H1 (cell line): ENCODE data around the gene EXOC6. TPM values are rescaled to one million over a fixed set of nuclear protein-coding genes. Genes with fewer than 3 reads are reported as not detected.

Experiments used
- CTCF ChIA-PET: fragments of 300-600 bp; sonication (Branson Sonifier 250); formaldehyde crosslinking; loops from one replicate; lab custom pipeline; 2021; ENCODE audit not compliant: partially characterized antibody; lab: Charles Lee
- POLR2A ChIA-PET: fragments of 300-600 bp; sonication (Branson Sonifier 250); formaldehyde crosslinking; loops from one replicate; lab custom pipeline; 2021; ENCODE audit warnings: inconsistent platforms; ENCODE audit not compliant: partially characterized antibody; lab: Charles Lee
- DNase-seq, 2 experiments: peaks; one replicate each; pipeline versions ENCODE4 v3.0.0 to v3.0.0-alpha.2; 2010 to 2022; ENCODE audit warnings: low spot score in 2 of 2, low read depth in 1 of 2, mixed read lengths in 1 of 2
- FAIRE-seq: peaks from 2 replicates; lab custom pipeline; 2011; peaks lifted over from hg19 to GRCh38; lab: Jason Lieb, UNC
- H2AFZ ChIP-seq: 2 replicates; pipeline ENCODE4 v1.8.1; 2012; ENCODE audit warnings: low read length, inconsistent platforms
- H2AK5ac ChIP-seq: 2 replicates; pipeline ENCODE4 v1.6.1; 2013; ENCODE audit warnings: low read depth, low read length
- H2BK120ac ChIP-seq: replicated peaks from 2 replicates; pipeline ENCODE3; 2013; ENCODE audit warnings: low read depth, low read length, inconsistent platforms
- H2BK12ac ChIP-seq: 2 replicates; pipeline ENCODE4 v1.6.1; 2013; ENCODE audit warnings: low read depth, low read length
- H2BK15ac ChIP-seq: 2 replicates; pipeline ENCODE4 v1.6.1; 2013; ENCODE audit warnings: low read length
- H2BK20ac ChIP-seq: 2 replicates; pipeline ENCODE4 v1.6.1; 2013; ENCODE audit warnings: low read length
- H2BK5ac ChIP-seq: 2 replicates; pipeline ENCODE4 v1.6.1; 2013; ENCODE audit warnings: low read depth, low read length
- H3K14ac ChIP-seq: 2 replicates; pipeline ENCODE4 v1.6.1; 2013; ENCODE audit warnings: inconsistent platforms; ENCODE audit not compliant: insufficient read length
- H3K18ac ChIP-seq: 2 replicates; pipeline ENCODE4 v1.6.1; 2013; ENCODE audit warnings: low read length; ENCODE audit errors: extremely low read depth
- H3K23ac ChIP-seq: 2 replicates; pipeline ENCODE4 v1.6.1; 2013; ENCODE audit warnings: inconsistent platforms; ENCODE audit not compliant: insufficient read length
- H3K23me2 ChIP-seq: 2 replicates; pipeline ENCODE4 v1.6.1; 2013; ENCODE audit warnings: low read depth, low read length
- H3K27ac ChIP-seq: 2 replicates; pipeline ENCODE4 v1.6.1; 2011; ENCODE audit warnings: low read depth, low read length, inconsistent platforms
- H3K27me3 ChIP-seq, 4 experiments: replicated peaks in 1 of 4; 1 replicate in 1 of 4; 2 replicates in 3 of 4; pipeline versions ENCODE4 v1.6.1 to v1.8.1; 2011 to 2013; ENCODE audit warnings: low read length in 3 of 4, mild to moderate bottlenecking in 3 of 4, inconsistent platforms in 2 of 4, mixed read lengths in 2 of 4, moderate library complexity in 1 of 4; ENCODE audit not compliant: control insufficient read depth in 3 of 4, insufficient read depth in 3 of 4; ENCODE audit errors: extremely low read depth in 1 of 4
- H3K36me3 ChIP-seq, 4 experiments: 2 replicates each; pipeline versions ENCODE4 v1.6.1 to v1.8.1; 2011 to 2013; ENCODE audit warnings: mild to moderate bottlenecking in 4 of 4, low read length in 3 of 4, moderate library complexity in 2 of 4, control low read depth in 1 of 4, inconsistent platforms in 1 of 4; ENCODE audit not compliant: insufficient read depth in 4 of 4, control insufficient read depth in 2 of 4
- H3K4ac ChIP-seq: replicated peaks from 2 replicates; pipeline ENCODE3; 2013; ENCODE audit warnings: low read length, low read depth, mixed read lengths, inconsistent platforms; ENCODE audit not compliant: insufficient read length
- H3K4me1 ChIP-seq, 4 experiments: replicated peaks in 1 of 4; 1 replicate in 1 of 4; 2 replicates in 3 of 4; pipeline versions ENCODE4 v1.6.1 to v1.8.1; 2011 to 2013; ENCODE audit warnings: low read length in 3 of 4, inconsistent platforms in 2 of 4, mixed read lengths in 1 of 4; ENCODE audit not compliant: insufficient read depth in 4 of 4, control insufficient read depth in 3 of 4
- H3K4me2 ChIP-seq, 2 experiments: 2 replicates each; pipeline versions ENCODE4 v1.6.1 to v1.8.1; 2011 to 2013; ENCODE audit warnings: low read depth in 2 of 2, low read length in 2 of 2, control low read depth in 1 of 2, inconsistent platforms in 1 of 2, mild to moderate bottlenecking in 1 of 2; ENCODE audit not compliant: insufficient read depth in 1 of 2
- H3K4me3 ChIP-seq, 4 experiments: fragments of 200-600, 300-600 bp in 1 of 4; sonication (generic), shearing (Covaris generic), sonication (Bioruptor Twin) in 1 of 4; 2 replicates each; pipeline versions ENCODE4 v1.5.1 to v1.8.1; 2011 to 2016; ENCODE audit warnings: low read length in 4 of 4, low read depth in 3 of 4, control low read depth in 2 of 4, inconsistent platforms in 2 of 4, mild to moderate bottlenecking in 2 of 4, mixed read lengths in 1 of 4, moderate library complexity in 1 of 4; ENCODE audit not compliant: insufficient read depth in 2 of 4; ENCODE audit errors: extremely low read depth in 1 of 4
- H3K56ac ChIP-seq: replicated peaks from 2 replicates; pipeline ENCODE3; 2013; ENCODE audit warnings: low read depth, mild to moderate bottlenecking, mixed read lengths, low read length, inconsistent platforms; ENCODE audit not compliant: insufficient read length
- H3K79me1 ChIP-seq: 2 replicates; pipeline ENCODE4 v1.6.1; 2013; ENCODE audit warnings: low read depth, low read length, control low read depth
- H3K79me2 ChIP-seq, 2 experiments: 2 replicates each; pipeline versions ENCODE4 v1.6.1 to v1.8.1; 2012 to 2013; ENCODE audit warnings: low read length in 2 of 2, mild to moderate bottlenecking in 2 of 2, inconsistent platforms in 1 of 2; ENCODE audit not compliant: insufficient read depth in 2 of 2, control insufficient read depth in 1 of 2
- H3K9ac ChIP-seq, 4 experiments: replicated peaks in 1 of 4; 1 replicate in 1 of 4; 2 replicates in 3 of 4; pipeline versions ENCODE4 v1.6.1 to v1.8.1; 2011 to 2013; ENCODE audit warnings: low read depth in 3 of 4, low read length in 3 of 4, control low read depth in 2 of 4, mild to moderate bottlenecking in 2 of 4, moderate library complexity in 2 of 4, inconsistent platforms in 1 of 4; ENCODE audit errors: extremely low read depth in 1 of 4
- H3K9me3 ChIP-seq, 2 experiments: 2 replicates each; pipeline versions ENCODE4 v1.6.1 to v1.8.1; 2012 to 2013; ENCODE audit warnings: mild to moderate bottlenecking in 2 of 2, moderate library complexity in 2 of 2, control low read depth in 1 of 2, inconsistent platforms in 1 of 2, low read depth in 1 of 2, low read length in 1 of 2, mixed read lengths in 1 of 2; ENCODE audit not compliant: insufficient read depth in 2 of 2
- H4K20me1 ChIP-seq, 2 experiments: replicated peaks in 1 of 2; 2 replicates each; pipeline versions ENCODE3 to v1.8.1; 2011 to 2013; ENCODE audit warnings: inconsistent platforms in 2 of 2, low read length in 2 of 2, mild to moderate bottlenecking in 1 of 2; ENCODE audit not compliant: insufficient read depth in 2 of 2, control insufficient read depth in 1 of 2
- H4K5ac ChIP-seq: 2 replicates; pipeline ENCODE4 v1.6.1; 2013; ENCODE audit warnings: low read length, low read depth, mixed read lengths, inconsistent platforms; ENCODE audit not compliant: insufficient read length
- H4K8ac ChIP-seq: 2 replicates; pipeline ENCODE4 v1.8.0; 2013; ENCODE audit warnings: mild to moderate bottlenecking, moderate library complexity, low read length, inconsistent platforms; ENCODE audit not compliant: insufficient read depth; ENCODE audit errors: extremely low read depth
- H4K91ac ChIP-seq: replicated peaks from 2 replicates; pipeline ENCODE3; 2013; ENCODE audit warnings: low read length, mixed read lengths, inconsistent platforms; ENCODE audit not compliant: insufficient read length
- CTCF ChIP-seq, 3 experiments: IDR thresholded peaks; 1 replicate in 2 of 3; 2 replicates in 1 of 3; pipeline versions ENCODE4 v1.5.1 to v1.6.1; 2011; ENCODE audit warnings: low read length in 3 of 3, mild to moderate bottlenecking in 3 of 3, inconsistent platforms in 2 of 3, low read depth in 1 of 3, moderate library complexity in 1 of 3; ENCODE audit not compliant: insufficient read depth in 1 of 3; ENCODE audit errors: control extremely low read depth in 1 of 3
- RAD21 ChIP-seq, 2 experiments: IDR thresholded peaks in 1 of 2; conservative IDR thresholded peaks in 1 of 2; 2 replicates each; pipeline ENCODE4 v1.6.1; 2011; ENCODE audit warnings: low read depth in 2 of 2, low read length in 2 of 2, improper control_type of control experiment in 1 of 2, inconsistent platforms in 1 of 2, mild to moderate bottlenecking in 1 of 2, moderate library complexity in 1 of 2
- SAP30 ChIP-seq: fragments of 300-600 bp; sonication (generic); IDR thresholded peaks from 2 replicates; pipeline ENCODE4 v1.7.1; 2012; ENCODE audit warnings: low read length, moderate library complexity, mild to moderate bottlenecking, inconsistent platforms; ENCODE audit not compliant: insufficient read depth, insufficient replicate concordance
- YY1 ChIP-seq: IDR thresholded peaks from 2 replicates; pipeline ENCODE4 v1.6.1; 2011; ENCODE audit warnings: low read depth, mild to moderate bottlenecking, low read length
- WGBS, 2 experiments: shearing (Covaris generic) in 1 of 2; methylation state at CpG; one replicate each; pipeline versions ENCODE4 v1.1.6 to v1.1.7; 2013 to 2015; ENCODE audit warnings: low lambda C conversion rate in 2 of 2, mixed read lengths in 2 of 2, inconsistent platforms in 1 of 2, low coverage in 1 of 2, missing lambda C conversion rate in 1 of 2; ENCODE audit not compliant: insufficient replicate concordance in 2 of 2, insufficient coverage in 1 of 2, insufficient read length in 1 of 2; ENCODE audit errors: extremely low coverage in 1 of 2, missing lambda C conversion rate in 1 of 2; 5-methylcytosine and 5-hydroxymethylcytosine counted together
- polyA plus RNA-seq, 7 experiments: library from polyadenylated mRNA; depleted of rRNA in 3 of 7; stranded (reverse) in 5 of 7; unstranded in 2 of 7; fragments of >200 nt in 5 of 7; fragments of 200-250 nt in 2 of 7; gene quantifications; 1 replicate in 5 of 7; 2 replicates in 1 of 7; 4 replicates in 1 of 7; pipeline versions ENCODE4 v1.2.1 to v1.2.3, GENCODE V29; 2011 to 2013; ENCODE audit warnings: missing spikeins in 2 of 7, mixed read lengths in 2 of 7
- total RNA-seq: library from RNA; stranded (reverse); fragmentation: NEBNext Ultra II Directional; extraction: Animal tissue kit (Norgen Biotek cat#: 25700); gene quantifications from 2 replicates; pipeline ENCODE4 v1.2.1, GENCODE V29; 2021

Gene EXOC6
- total and polyA plus RNA-seq, 2 of the 8 experiments (the other 6 are each of a cell fraction or from before 2014, with no cell fraction given): 1.7 to 4.5 TPM

GRCh38 chr10:92822964-92823363 lies 25.4 kb upstream of the EXOC6 start:
- no peak overlapping the region for H4K5ac ChIP-seq
- ChIA-PET POLR2A (no interaction called here), CTCF (interaction anchor here (0.9 to 3.3 kb wide), 7 partner anchors 10 to 70 kb away, joined by 3 to 22 read pairs (median 4); partner anchors contain the start of gene EXOC6)
- no peak overlapping the region for H3K4me2 ChIP-seq
- no peak overlapping the region for H2AK5ac ChIP-seq
- no peaks in the 10 kb centered on the region for H3K36me3 ChIP-seq
- no peak overlapping the region for H4K91ac ChIP-seq
- no peaks in the 10 kb centered on the region for H3K27me3 ChIP-seq
- H3K14ac ChIP-seq: no peak overlapping the region
- no peak overlapping the region for H3K23ac ChIP-seq
- H2BK120ac ChIP-seq: no peak overlapping the region
- no peaks in the 10 kb centered on the region for H3K79me2 ChIP-seq
- H3K4me1 ChIP-seq: no peaks in the 10 kb centered on the region
- H2BK20ac ChIP-seq: no peak overlapping the region
- no peak overlapping the region for H4K8ac ChIP-seq
- no peak for FAIRE-seq
- no peak overlapping the region for H3K27ac ChIP-seq
- no peak overlapping the region for H3K56ac ChIP-seq
- TF ChIP-seq CTCF (IDR thresholded peaks at IDR 0.05; ENCODE audit: control extremely low read depth in 1 of 3, insufficient read depth in 1 of 3, low read depth in 1 of 3, low read length in 3 of 3): peak in 1 of 3 experiments; percentile 26; a peak in 1 of 4 replicates
- no peak for TF ChIP-seq SAP30
- peak; percentile 24 to 44 for TF ChIP-seq RAD21 (IDR thresholded peaks at IDR 0.05 in 1 of 2, conservative IDR thresholded peaks at IDR 0.05 in 1 of 2; ENCODE audit: low read depth in 2 of 2, low read length in 2 of 2)
- TF ChIP-seq YY1: no peak
- no peaks in the 10 kb centered on the region for H3K23me2 ChIP-seq
- H3K79me1 ChIP-seq: no peaks in the 10 kb centered on the region
- H4K20me1 ChIP-seq: no peaks in the 10 kb centered on the region
- no peak overlapping the region for H2BK12ac ChIP-seq
- H2BK5ac ChIP-seq: no peak overlapping the region
- DNase-seq: no peak
- WGBS, 2 experiments: 88% methylated on average over 9 of the region's 9 CpGs; no CpG with 5 or more reads in 1 of the 2 experiments
- no peak overlapping the region for H3K18ac ChIP-seq
- H3K9me3 ChIP-seq: no peaks in the 10 kb centered on the region
- H2AFZ ChIP-seq: no peak overlapping the region
- no peak overlapping the region for H3K4ac ChIP-seq
- H2BK15ac ChIP-seq: no peak overlapping the region
- H3K9ac ChIP-seq: no peak overlapping the region
- no peak overlapping the region for H3K4me3 ChIP-seq
